B cell (primary cell): ENCODE data around the gene BATF3. TPM values are rescaled to one million over a fixed set of nuclear protein-coding genes. Genes with fewer than 3 reads are reported as not detected.

Source experiments
- ATAC-seq: fragments of 200-7000 bp; cut with Tn5 transposase; one replicate; pipeline ENCODE4 v1.10.0; 2021; ENCODE audit warnings: low read depth, mild to moderate bottlenecking, moderate number of reproducible peaks, moderate library complexity
- CTCF ChIA-PET: fragments of 350-600 bp; sonication (Branson Sonifier 250); formaldehyde crosslinking; loops from one replicate; lab custom pipeline; 2021; ENCODE audit warnings: antibody characterized with exemption, inconsistent platforms; lab: Charles Lee
- POLR2A ChIA-PET: fragments of 350-600 bp; sonication (Branson Sonifier 250); formaldehyde crosslinking; loops from one replicate; lab custom pipeline; 2021; ENCODE audit warnings: antibody characterized with exemption; lab: Charles Lee
- DNase-seq: peaks from one replicate; pipeline ENCODE4 v3.0.0; 2013
- H2AFZ ChIP-seq: 2 replicates; pipeline ENCODE4 v1.6.1; 2012; ENCODE audit warnings: mild to moderate bottlenecking, low read depth, low read length; ENCODE audit not compliant: insufficient read depth, poor library complexity, severe bottlenecking
- H3K27ac ChIP-seq, 2 donors: 1 replicate in 1 of 2; 2 replicates in 1 of 2; pipeline ENCODE4 v1.5.1; 2012 to 2013; ENCODE audit warnings: low read length in 2 of 2, mild to moderate bottlenecking in 2 of 2, moderate library complexity in 1 of 2
- H3K27me3 ChIP-seq, 4 experiments: fragments of 200-600 bp in 1 of 4; sonication (generic) in 1 of 4; replicated peaks in 1 of 4; 1 replicate in 2 of 4; 2 replicates in 2 of 4; pipeline versions ENCODE4 v1.6.1 to v1.7.0; 2013 to 2016; ENCODE audit warnings: low read length in 3 of 4, mild to moderate bottlenecking in 2 of 4, mixed read lengths in 1 of 4, moderate library complexity in 1 of 4; ENCODE audit not compliant: insufficient read depth in 4 of 4, control insufficient read depth in 3 of 4; ENCODE audit errors: control extremely low read depth in 1 of 4
- H3K36me3 ChIP-seq, 2 experiments: replicated peaks in 1 of 2; 1 replicate in 1 of 2; 2 replicates in 1 of 2; pipeline versions ENCODE4 v1.6.1 to v1.7.1; 2013; ENCODE audit warnings: low read length in 1 of 2; ENCODE audit not compliant: insufficient read depth in 2 of 2, control insufficient read depth in 1 of 2; ENCODE audit errors: control extremely low read depth in 1 of 2, extremely low read depth in 1 of 2
- H3K4me1 ChIP-seq, 2 donors: fragments of 200-600 bp in 1 of 2; sonication (generic) in 1 of 2; 1 replicate in 1 of 2; 2 replicates in 1 of 2; pipeline versions ENCODE4 v1.5.1 to v1.6.1; 2013 to 2017; ENCODE audit warnings: low read length in 2 of 2; ENCODE audit not compliant: control insufficient read depth in 2 of 2, insufficient read depth in 2 of 2
- H3K4me2 ChIP-seq: replicated peaks from 2 replicates; pipeline ENCODE3; 2012; ENCODE audit warnings: mild to moderate bottlenecking, low read depth, low read length; ENCODE audit not compliant: poor library complexity, severe bottlenecking
- H3K4me3 ChIP-seq, 5 experiments: fragments of 200-600 bp in 1 of 5; sonication (generic) in 1 of 5; 1 replicate in 3 of 5; 2 replicates in 2 of 5; pipeline versions ENCODE4 v1.5.1 to v1.7.0; 2011 to 2016; ENCODE audit warnings: low read length in 4 of 5, mild to moderate bottlenecking in 4 of 5, low read depth in 2 of 5, control low read depth in 1 of 5, moderate library complexity in 1 of 5; ENCODE audit not compliant: insufficient read depth in 1 of 5; ENCODE audit errors: control extremely low read depth in 1 of 5, extremely low read depth in 1 of 5
- H3K79me2 ChIP-seq: fragments of 200-600 bp; sonication (generic); one replicate; pipeline ENCODE4 v1.6.0; 2016; ENCODE audit warnings: low read length; ENCODE audit not compliant: control insufficient read depth, insufficient read depth
- H3K9ac ChIP-seq: fragments of 200-600 bp; sonication (generic); 2 replicates; pipeline ENCODE4 v1.6.1; 2017; ENCODE audit warnings: mild to moderate bottlenecking, low read length, moderate library complexity
- H3K9me3 ChIP-seq, 3 donors: one replicate each; pipeline versions ENCODE4 v1.6.1 to v1.7.1; 2013; ENCODE audit warnings: low read length in 2 of 3; ENCODE audit not compliant: control insufficient read depth in 2 of 3, insufficient read depth in 1 of 3; ENCODE audit errors: control extremely low read depth in 1 of 3
- H4K20me1 ChIP-seq: 2 replicates; pipeline ENCODE4 v1.6.0; 2012; ENCODE audit warnings: mild to moderate bottlenecking, low read length; ENCODE audit not compliant: insufficient read depth, control insufficient read depth, poor library complexity, severe bottlenecking
- H3K27ac Mint-ChIP-seq: one replicate; pipeline ENCODE4 v1.8.0; 2021; ENCODE audit warnings: mixed read lengths
- H3K27me3 Mint-ChIP-seq: one replicate; pipeline ENCODE4 v1.8.0; 2021; ENCODE audit warnings: mixed read lengths
- H3K4me1 Mint-ChIP-seq: one replicate; pipeline ENCODE4 v1.8.0; 2021; ENCODE audit warnings: mixed read lengths
- H3K4me3 Mint-ChIP-seq: one replicate; pipeline ENCODE4 v1.8.0; 2021; ENCODE audit warnings: mixed read lengths
- H3K9me3 Mint-ChIP-seq: one replicate; pipeline ENCODE4 v1.8.0; 2022; ENCODE audit warnings: mixed read lengths; ENCODE audit not compliant: insufficient read depth
- EZH2 ChIP-seq: IDR thresholded peaks from 2 replicates; pipeline ENCODE4 v1.6.1; 2012; ENCODE audit warnings: borderline replicate concordance, low read depth, mild to moderate bottlenecking, moderate library complexity, low read length; ENCODE audit not compliant: insufficient read depth, poor library complexity, severe bottlenecking
- WGBS: methylation state at CpG from one replicate; pipeline ENCODE4 v1.1.5; 2013; ENCODE audit warnings: missing lambda C conversion rate; ENCODE audit not compliant: insufficient coverage; 5-methylcytosine and 5-hydroxymethylcytosine counted together
- intact Hi-C: fragments of 100-400 bp; cut with micrococcal nuclease; formaldehyde crosslinking; loops from one replicate; pipeline ENCODE4 v1.10.0; 2022
- polyA plus RNA-seq: library from polyadenylated mRNA; depleted of rRNA; stranded (reverse); fragments of >200 nt; gene quantifications from 2 replicates; pipeline ENCODE4 v1.2.3, GENCODE V29; 2012
- total RNA-seq, 2 donors: library from RNA; stranded (reverse); fragments of 120-200 nt in 1 of 2; gene quantifications; 1 replicate in 1 of 2; 2 replicates in 1 of 2; pipeline versions ENCODE4 v1.2.3 to v1.2.4, GENCODE V29; 2013 to 2022
- TF ChIP-seq, protein P1 (sequence below): fragments of 200-600 bp; IDR thresholded peaks from one replicate; pipeline ENCODE4 v1.8.0; 2022; ENCODE audit warnings: antibody characterized with exemption, mild to moderate bottlenecking

BATF3 gene
- total and polyA plus RNA-seq, 2 donors (not counting 1 experiment from before 2014, with no cell fraction given): 0.36 to 1.9 TPM

DNA sequence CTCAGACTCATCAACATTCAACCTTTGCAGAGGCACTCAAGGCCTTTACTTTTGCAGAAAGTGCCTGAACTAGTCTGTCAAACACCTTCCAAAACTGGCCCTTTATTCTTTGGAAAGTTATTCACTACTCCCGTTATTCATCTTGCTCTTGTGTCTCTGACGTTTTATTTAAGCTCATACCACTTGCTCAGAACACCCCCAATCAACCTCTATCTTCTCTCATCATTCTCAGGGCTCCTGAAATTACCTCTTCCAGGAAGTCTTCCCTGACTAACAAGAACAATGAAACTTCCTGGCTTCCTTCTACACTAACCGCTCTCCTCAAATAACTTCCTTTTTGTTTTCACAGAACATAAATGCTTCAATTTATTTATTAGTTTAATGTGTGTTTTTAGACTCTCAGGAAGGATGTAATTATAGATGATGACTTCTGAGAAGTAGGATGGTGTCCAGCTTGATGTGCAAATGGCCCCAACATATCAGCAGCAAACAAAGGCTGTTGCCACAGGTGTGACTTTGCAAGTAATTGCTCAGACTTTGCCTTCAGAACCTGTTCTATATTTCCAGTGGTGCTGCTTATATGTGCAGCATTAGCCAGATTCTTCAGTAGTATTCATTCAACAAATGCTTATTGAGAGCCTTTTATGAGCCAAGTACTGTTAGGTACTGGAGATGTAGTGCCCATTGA, 22.8 kb upstream of the BATF3 start:
- POLR2A ChIA-PET: interaction anchor here (0.7 kb wide), 1 partner anchor 27 kb away, joined by 10 read pairs; no protein-coding TSS in a partner anchor
- Histone ChIP-seq H2AFZ (no peak overlapping the region), H3K9ac (no peak overlapping the region), H3K36me3 (no peaks in the 10 kb centered on the region), H3K27ac (no peak overlapping the region), H3K4me2 (no peak overlapping the region), H3K4me1 (no peaks in the 10 kb centered on the region), H3K4me3 (no peak overlapping the region), H3K27me3 (no peaks in the 10 kb centered on the region), H3K79me2 (no peaks in the 10 kb centered on the region), H3K9me3 (peaks cover 0 to 5% (median 2%) of the 10 kb centered on the region in 3 donors), H4K20me1 (no peaks in the 10 kb centered on the region)
- CTCF ChIA-PET: interaction anchor here (1.0 kb wide), 1 partner anchor 57 kb away, joined by 3 read pairs; no protein-coding TSS in a partner anchor
- Mint-ChIP-seq H3K4me3 (no peak overlapping the region), H3K27ac (no peak overlapping the region), H3K27me3 (peaks cover 6% of the 10 kb centered on the region), H3K4me1 (no peaks in the 10 kb centered on the region), H3K9me3 (no peaks in the 10 kb centered on the region)
- ATAC-seq (no peak), DNase-seq (no peak)
- no peak for TF ChIP-seq EZH2
- TF ChIP-seq, protein P1, sequence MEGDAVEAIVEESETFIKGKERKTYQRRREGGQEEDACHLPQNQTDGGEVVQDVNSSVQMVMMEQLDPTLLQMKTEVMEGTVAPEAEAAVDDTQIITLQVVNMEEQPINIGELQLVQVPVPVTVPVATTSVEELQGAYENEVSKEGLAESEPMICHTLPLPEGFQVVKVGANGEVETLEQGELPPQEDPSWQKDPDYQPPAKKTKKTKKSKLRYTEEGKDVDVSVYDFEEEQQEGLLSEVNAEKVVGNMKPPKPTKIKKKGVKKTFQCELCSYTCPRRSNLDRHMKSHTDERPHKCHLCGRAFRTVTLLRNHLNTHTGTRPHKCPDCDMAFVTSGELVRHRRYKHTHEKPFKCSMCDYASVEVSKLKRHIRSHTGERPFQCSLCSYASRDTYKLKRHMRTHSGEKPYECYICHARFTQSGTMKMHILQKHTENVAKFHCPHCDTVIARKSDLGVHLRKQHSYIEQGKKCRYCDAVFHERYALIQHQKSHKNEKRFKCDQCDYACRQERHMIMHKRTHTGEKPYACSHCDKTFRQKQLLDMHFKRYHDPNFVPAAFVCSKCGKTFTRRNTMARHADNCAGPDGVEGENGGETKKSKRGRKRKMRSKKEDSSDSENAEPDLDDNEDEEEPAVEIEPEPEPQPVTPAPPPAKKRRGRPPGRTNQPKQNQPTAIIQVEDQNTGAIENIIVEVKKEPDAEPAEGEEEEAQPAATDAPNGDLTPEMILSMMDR: no peak
- intact Hi-C loops: no loop called here
- WGBS: 56% methylated on average over 2 of the region's 3 CpGs
